GM12864 (cell line): ENCODE results near the gene ADM5.

Source experiments
- DNase-seq: peaks from one replicate; pipeline ENCODE4 v3.0.0-alpha.2; 2011; ENCODE audit warnings: low read depth
- H3K4me3 ChIP-seq: 2 replicates; pipeline ENCODE4 v1.5.1; 2011; ENCODE audit warnings: mild to moderate bottlenecking, low read depth, low read length, control low read depth
- CTCF ChIP-seq: IDR thresholded peaks from 2 replicates; pipeline ENCODE4 v1.5.1; 2011; ENCODE audit warnings: low read depth, mild to moderate bottlenecking, moderate library complexity, low read length, control low read depth, inconsistent platforms; ENCODE audit errors: missing control alignments

ADM5 gene

GRCh38 chr19:49654581-49654980 is 34.8 kb upstream of the ADM5 start:
- no peak for DNase-seq
- TF ChIP-seq CTCF: no peak
- no peak overlapping the region for H3K4me3 ChIP-seq

- no peak overlapping the region for H3K4me3 ChIP-seq
- TF ChIP-seq CTCF: no peak
- DNase-seq: no peak
Measured at GRCh38 chr19:49655570-49656455, 33.6 kb upstream of the ADM5 start.

DNA sequence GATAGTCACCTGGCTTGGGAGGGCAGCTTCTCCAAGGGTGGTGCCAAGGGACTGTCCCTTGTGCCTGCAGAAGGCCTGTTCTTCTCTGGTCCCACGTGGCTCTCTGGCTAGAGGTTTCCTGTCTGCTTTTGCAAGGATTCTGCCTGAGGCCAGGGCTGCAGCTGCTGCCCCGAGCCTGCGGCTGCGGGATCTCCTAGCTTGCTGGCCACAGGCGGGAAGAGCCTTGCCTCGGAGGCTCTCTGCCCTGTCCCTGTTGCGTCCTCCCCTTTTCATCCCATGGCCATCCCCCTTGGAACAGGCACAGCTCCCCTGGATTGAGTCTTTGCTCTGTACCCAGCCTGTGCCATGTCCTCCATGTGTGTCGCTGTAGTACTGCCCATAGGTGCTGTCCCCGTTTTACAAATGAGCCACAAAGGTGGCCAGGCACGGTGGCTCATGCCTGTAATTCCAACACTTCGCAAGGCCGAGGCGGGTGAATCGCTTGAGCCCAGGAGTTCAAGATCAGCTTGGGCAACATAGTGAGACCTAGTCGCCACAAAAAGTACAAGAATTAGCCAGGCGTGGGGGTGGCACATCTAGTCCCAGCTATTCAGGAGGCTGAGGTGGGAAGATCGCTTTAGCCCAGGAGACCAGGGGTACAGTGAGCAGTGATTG is 32.8 kb upstream of the ADM5 start:
- DNase-seq: no peak
- no peak for TF ChIP-seq CTCF

GRCh38 chr19:49657493-49658138 is 31.8 kb upstream of the ADM5 start:
- TF ChIP-seq CTCF: no peak
- H3K4me3 ChIP-seq: no peak overlapping the region
- no peak for DNase-seq

More for the DNA sequence above, 32.8 kb upstream of the ADM5 start:
- H3K4me3 ChIP-seq: no peak overlapping the region

- no peak overlapping the region for H3K4me3 ChIP-seq
- no peak for DNase-seq
- TF ChIP-seq CTCF: no peak
Measured at GRCh38 chr19:49658139-49658517, 31.3 kb upstream of the ADM5 start.

GRCh38 chr19:49658566-49659442 is 30.6 kb upstream of the ADM5 start:
- no peak for TF ChIP-seq CTCF
- no peak for DNase-seq
- no peak overlapping the region for H3K4me3 ChIP-seq
